Type B pancreatic cell (in vitro differentiated cells): ENCODE measurements around the gene STX16. TPM values are rescaled to one million over a fixed set of nuclear protein-coding genes. Genes with fewer than 3 reads are reported as not detected.

Experiments used
- DNase-seq: peaks from one replicate; pipeline ENCODE4 v3.0.0; 2021; ENCODE audit warnings: mixed read lengths; ENCODE audit not compliant: unreplicated experiment; ENCODE audit errors: extremely low spot score
- H3K27ac Mint-ChIP-seq: 2 replicates; pipeline ENCODE4 v1.8.0; 2021; ENCODE audit warnings: mild to moderate bottlenecking, mixed read lengths
- H3K27me3 Mint-ChIP-seq: 2 replicates; pipeline ENCODE4 v1.8.0; 2021; ENCODE audit warnings: mixed read lengths
- H3K36me3 Mint-ChIP-seq: 2 replicates; pipeline ENCODE4 v1.8.0; 2021; ENCODE audit warnings: mixed read lengths
- H3K4me1 Mint-ChIP-seq: one replicate; pipeline ENCODE4 v1.8.0; 2021; ENCODE audit warnings: mixed read lengths; ENCODE audit not compliant: unreplicated experiment
- H3K4me3 Mint-ChIP-seq: 2 replicates; pipeline ENCODE4 v1.8.0; 2021; ENCODE audit warnings: mild to moderate bottlenecking, mixed read lengths
- H3K9me3 Mint-ChIP-seq: 2 replicates; pipeline ENCODE4 v1.8.0; 2021; ENCODE audit warnings: mixed read lengths
- CTCF ChIP-seq: fragments of 200-600 bp; sonication (generic); conservative IDR thresholded peaks from 2 replicates; pipeline ENCODE4 v1.5.0; 2021; ENCODE audit warnings: antibody characterized with exemption, mild to moderate bottlenecking
- long read RNA-seq: library from polyadenylated mRNA; unstranded; transcript quantifications from one replicate; pipeline ENCODE4 v2.0.0, GENCODE V29; 2020
- total RNA-seq: library from RNA; stranded (reverse); gene quantifications from 2 replicates; pipeline ENCODE4 v1.2.1, GENCODE V29; 2021; ENCODE audit warnings: low replicate concordance

The STX16 gene
- total RNA-seq: 60.4 and 62.8 TPM in 2 replicates
- long read RNA-seq, partial matches to known transcripts: 13 of 16 reads
- long read RNA-seq, other reads (novel, unspliced or antisense): 3 of 16 reads

GRCh38 chr20:58650776-58651558, at the start of gene STX16:
STX16 (plus strand) TSS chr20:58651283; CDS start chr20:58652007, 724 bp downstream.
- Mint-ChIP-seq H3K36me3 (no peaks in the 10 kb centered on the region), H3K27ac (peak within 1 kb of the TSS; percentile 98), H3K27me3 (peaks cover 4% of the 10 kb centered on the region), H3K9me3 (no peaks in the 10 kb centered on the region), H3K4me1 (peaks cover 21% of the 10 kb centered on the region), H3K4me3 (peak within 1 kb of the TSS; percentile 100)
- peak; percentile 92 for DNase-seq
- TF ChIP-seq CTCF: peak; percentile 79

DNA sequence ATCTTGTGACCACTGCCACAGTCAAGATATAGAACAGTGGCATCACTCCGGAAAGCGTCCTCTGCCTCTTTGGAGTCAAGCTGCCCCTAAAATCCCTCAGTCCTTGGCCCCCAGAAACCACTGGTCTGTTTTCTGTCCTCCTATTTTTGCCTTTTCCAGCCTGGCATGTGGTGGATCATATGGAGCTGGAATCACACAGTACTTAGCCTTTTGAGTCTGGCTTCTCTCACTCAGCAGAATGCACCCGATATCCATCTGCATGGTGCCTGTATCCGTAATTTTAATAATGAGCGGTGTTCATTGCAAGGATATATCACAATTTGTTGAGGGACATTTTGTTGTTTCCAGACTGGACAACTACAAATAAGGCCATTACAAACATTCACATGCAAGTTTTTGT, 49.0 kb upstream of the STX16 start:
- H3K4me1 Mint-ChIP-seq: peaks cover 17% of the 10 kb centered on the region
- H3K27me3 Mint-ChIP-seq: peaks cover 5% of the 10 kb centered on the region
- no peaks in the 10 kb centered on the region for H3K36me3 Mint-ChIP-seq

DNA sequence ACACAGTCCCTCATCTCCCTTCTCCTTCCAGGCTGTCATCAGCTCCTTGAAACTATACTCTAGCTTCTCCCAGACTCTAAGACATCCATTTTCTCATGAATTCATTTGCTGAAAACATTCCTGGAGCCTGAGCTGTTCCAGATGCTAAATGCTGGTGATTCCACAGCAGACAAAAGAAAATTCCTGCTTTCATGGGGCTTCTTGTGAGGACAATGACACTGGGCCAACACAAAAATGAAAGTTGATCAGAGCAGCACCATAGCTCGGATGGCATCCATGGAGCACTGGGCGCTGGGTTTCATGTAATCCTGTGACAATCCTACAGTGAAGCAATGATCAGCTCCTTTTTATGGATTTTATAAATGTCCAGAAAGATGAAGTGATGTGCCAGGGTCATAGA, 47.4 kb upstream of the STX16 start:
- H3K9me3 Mint-ChIP-seq: no peaks in the 10 kb centered on the region
- peaks cover 4% of the 10 kb centered on the region for H3K27me3 Mint-ChIP-seq
- H3K27ac Mint-ChIP-seq: no peak overlapping the region
- DNase-seq: no peak
- peaks cover under 1% of the 10 kb centered on the region for H3K4me1 Mint-ChIP-seq
- H3K4me3 Mint-ChIP-seq: no peak overlapping the region
- TF ChIP-seq CTCF: no peak
- H3K36me3 Mint-ChIP-seq: no peaks in the 10 kb centered on the region

More for the DNA sequence above, 49.0 kb upstream of the STX16 start:
- TF ChIP-seq CTCF: no peak
- Mint-ChIP-seq H3K9me3 (no peaks in the 10 kb centered on the region), H3K27ac (no peak overlapping the region), H3K4me3 (no peak overlapping the region)
- DNase-seq: no peak

DNA sequence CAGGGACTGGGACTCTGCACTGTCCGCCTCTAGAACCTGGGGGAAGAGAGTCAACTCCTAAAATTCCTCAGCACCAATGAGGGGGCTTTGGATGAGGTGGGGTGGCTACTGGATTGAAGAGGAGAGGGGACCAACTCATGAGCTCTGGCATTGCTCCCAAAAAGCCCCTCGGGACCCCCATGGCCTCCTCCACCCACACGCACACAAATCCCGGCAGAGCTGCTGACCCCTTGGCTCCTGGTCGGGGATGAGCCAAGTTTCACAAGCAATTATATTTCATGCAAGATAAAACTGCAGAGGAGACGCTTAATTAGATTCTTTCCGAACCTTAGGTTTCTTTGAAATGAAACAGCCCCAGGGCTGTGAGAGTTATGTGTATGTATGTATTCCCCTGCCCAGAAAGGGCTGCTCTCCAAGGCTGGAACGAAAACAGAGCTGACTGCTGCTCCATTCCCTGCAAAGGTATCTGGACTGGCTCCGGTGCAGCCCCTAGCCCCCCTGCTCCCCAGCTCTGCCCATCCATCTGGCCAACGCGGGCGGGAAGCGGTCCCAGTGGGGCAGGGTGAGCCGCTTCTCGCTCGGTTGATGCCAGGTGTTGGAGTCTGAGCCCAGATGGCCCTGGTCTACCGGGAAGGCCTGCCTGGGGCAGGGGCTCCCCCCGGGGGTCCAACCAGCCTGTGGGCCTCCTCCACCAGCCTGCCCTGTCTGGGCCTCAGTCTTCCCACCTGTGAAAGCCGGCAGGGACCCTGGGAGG, 46.8 kb upstream of the STX16 start:
- Mint-ChIP-seq H3K9me3 (no peaks in the 10 kb centered on the region), H3K4me3 (no peak overlapping the region), H3K27me3 (peaks cover 3% of the 10 kb centered on the region), H3K4me1 (no peaks in the 10 kb centered on the region), H3K27ac (no peak overlapping the region), H3K36me3 (no peaks in the 10 kb centered on the region)
- DNase-seq: no peak
- no peak for TF ChIP-seq CTCF

DNA sequence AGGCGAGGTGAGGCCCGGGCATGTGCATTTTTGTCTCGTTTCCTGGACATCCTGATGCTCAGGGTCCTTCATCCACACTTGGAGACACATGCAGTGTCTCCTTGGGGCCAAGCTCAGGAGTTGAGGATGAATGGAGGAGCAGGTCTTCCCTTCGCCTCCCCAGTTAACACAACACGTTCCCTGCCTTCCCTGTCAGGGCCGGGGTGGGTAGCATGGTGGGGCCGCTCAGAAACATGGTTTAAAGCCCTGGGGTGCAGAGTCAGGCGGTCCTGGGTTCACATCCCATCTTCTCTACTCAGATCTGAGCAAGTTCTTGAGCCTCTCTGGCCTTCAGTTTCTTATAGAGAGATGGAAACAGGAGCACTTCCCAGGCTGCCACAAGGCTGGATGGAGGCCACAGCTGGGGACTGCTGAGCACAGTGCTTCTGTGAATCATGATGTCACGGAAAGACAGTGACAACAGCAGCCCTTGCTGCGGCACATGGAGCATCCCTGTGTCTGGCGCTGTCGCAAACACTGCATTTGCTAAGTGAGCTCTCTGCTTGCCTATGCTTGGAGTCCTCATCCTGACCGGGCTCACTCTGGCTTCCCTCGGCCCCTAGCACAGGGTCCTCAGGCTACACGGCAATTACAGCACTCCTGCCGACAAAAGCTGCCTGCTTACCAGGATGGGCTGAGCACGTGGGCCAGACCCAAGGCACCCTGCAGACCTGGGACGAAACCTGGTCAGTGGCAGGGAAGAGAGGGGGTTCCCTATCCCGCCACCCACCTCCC, 45.6 kb upstream of the STX16 start:
- H3K4me1 Mint-ChIP-seq: no peaks in the 10 kb centered on the region
- no peaks in the 10 kb centered on the region for H3K9me3 Mint-ChIP-seq
- no peak overlapping the region for H3K4me3 Mint-ChIP-seq
- H3K27ac Mint-ChIP-seq: no peak overlapping the region
- peaks cover 3% of the 10 kb centered on the region for H3K27me3 Mint-ChIP-seq
- DNase-seq: no peak
- H3K36me3 Mint-ChIP-seq: no peaks in the 10 kb centered on the region
- TF ChIP-seq CTCF: no peak
